ENCODE data around the gene DNAI2. TPM values are rescaled to one million over a fixed set of nuclear protein-coding genes. Genes with fewer than 3 reads are reported as not detected.
"Not testable (repeated sequence)": the region's sequence is repeated elsewhere in the genome, so short reads cannot be mapped to it uniquely, and the experiment has no call there.

The DNAI2 gene
- total RNA-seq, 4 donors from 2014 or later: 2.1 TPM; not detected in 3

DNA sequence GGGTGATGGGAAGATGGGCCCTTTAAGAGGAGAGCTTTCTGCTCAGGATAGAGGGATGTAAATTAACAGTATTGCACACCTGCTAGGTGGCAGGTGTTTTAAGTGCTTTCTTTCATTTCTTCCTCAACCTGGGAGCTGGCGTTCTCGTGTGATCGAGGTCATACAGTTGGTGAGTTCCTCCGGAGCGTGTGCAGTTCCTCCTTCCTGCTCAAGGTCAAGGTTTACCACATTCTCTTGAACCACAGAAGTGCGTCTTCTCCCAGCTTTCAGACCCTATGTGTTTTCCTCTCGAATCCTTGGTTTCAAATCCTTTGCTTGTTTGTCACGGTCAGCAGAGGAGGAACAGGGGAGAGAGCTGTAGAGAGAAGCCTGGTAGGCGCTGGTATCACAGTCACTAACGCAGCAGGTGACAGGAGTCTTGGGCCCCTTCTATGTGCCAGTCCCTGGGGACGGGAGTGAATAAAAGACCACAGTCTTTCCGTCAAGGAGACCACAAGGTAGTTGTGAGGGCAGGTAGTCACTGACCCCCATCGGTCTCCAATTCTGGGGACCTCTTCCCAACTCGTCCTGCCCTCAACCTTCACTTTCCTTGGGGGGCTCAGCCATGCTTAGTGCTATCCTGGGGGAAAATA is 791 bp downstream of the DNAI2 start:
- H3K27ac ChIP-seq: no peak overlapping the region
- no peak for DNase-seq
- no peaks in the 10 kb centered on the region for H3K36me3 ChIP-seq
- TF ChIP-seq POLR2A (IDR thresholded peaks at IDR 0.05): no peak
- TF ChIP-seq, protein P1, sequence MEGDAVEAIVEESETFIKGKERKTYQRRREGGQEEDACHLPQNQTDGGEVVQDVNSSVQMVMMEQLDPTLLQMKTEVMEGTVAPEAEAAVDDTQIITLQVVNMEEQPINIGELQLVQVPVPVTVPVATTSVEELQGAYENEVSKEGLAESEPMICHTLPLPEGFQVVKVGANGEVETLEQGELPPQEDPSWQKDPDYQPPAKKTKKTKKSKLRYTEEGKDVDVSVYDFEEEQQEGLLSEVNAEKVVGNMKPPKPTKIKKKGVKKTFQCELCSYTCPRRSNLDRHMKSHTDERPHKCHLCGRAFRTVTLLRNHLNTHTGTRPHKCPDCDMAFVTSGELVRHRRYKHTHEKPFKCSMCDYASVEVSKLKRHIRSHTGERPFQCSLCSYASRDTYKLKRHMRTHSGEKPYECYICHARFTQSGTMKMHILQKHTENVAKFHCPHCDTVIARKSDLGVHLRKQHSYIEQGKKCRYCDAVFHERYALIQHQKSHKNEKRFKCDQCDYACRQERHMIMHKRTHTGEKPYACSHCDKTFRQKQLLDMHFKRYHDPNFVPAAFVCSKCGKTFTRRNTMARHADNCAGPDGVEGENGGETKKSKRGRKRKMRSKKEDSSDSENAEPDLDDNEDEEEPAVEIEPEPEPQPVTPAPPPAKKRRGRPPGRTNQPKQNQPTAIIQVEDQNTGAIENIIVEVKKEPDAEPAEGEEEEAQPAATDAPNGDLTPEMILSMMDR (IDR thresholded peaks at IDR 0.05): no peak
- intact Hi-C loops (cut with DNase I; ENCODE audit: low total_unique reads): no loop called here
- H3K9me3 ChIP-seq: no peaks in the 10 kb centered on the region
- no peaks in the 10 kb centered on the region for H3K27me3 ChIP-seq
- H3K4me3 ChIP-seq: no peak overlapping the region
- peaks cover 0 to 5% of the 10 kb centered on the region in 2 donors for H3K4me1 ChIP-seq

DNA sequence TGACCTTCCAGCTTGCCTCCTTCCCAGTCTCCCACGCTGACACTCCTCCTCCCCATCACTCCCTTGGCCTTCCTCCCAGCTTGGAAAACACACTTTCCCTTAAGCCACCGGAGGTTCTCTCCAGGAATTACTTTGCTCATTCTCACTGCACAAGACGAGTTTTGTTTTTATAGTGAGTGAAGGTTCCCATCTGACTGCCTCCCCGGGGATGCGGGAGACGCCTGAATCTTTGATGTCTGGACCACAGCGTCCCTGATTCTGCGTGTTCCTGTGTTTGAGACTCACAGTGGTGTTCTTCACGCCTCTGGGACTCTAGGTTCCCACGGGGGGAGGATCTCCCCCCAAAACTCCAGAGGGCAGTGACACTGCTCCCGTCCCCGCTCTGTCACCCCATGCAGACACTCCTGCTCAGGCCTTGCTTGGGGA is 2.0 kb downstream of the DNAI2 start:
- TF ChIP-seq, protein P1 (IDR thresholded peaks at IDR 0.05): no peak
- no peaks in the 10 kb centered on the region for H3K36me3 ChIP-seq
- no peak overlapping the region for H3K4me3 ChIP-seq
- no peaks in the 10 kb centered on the region for H3K9me3 ChIP-seq
- intact Hi-C loops (cut with DNase I; ENCODE audit: low total_unique reads): no loop called here
- H3K27ac ChIP-seq: peak overlapping the region; percentile 4 to 76
- no peaks in the 10 kb centered on the region for H3K27me3 ChIP-seq
- H3K4me1 ChIP-seq: peaks cover 0 to 5% of the 10 kb centered on the region in 2 donors
- peak; percentile 51 to 83 for DNase-seq

DNA sequence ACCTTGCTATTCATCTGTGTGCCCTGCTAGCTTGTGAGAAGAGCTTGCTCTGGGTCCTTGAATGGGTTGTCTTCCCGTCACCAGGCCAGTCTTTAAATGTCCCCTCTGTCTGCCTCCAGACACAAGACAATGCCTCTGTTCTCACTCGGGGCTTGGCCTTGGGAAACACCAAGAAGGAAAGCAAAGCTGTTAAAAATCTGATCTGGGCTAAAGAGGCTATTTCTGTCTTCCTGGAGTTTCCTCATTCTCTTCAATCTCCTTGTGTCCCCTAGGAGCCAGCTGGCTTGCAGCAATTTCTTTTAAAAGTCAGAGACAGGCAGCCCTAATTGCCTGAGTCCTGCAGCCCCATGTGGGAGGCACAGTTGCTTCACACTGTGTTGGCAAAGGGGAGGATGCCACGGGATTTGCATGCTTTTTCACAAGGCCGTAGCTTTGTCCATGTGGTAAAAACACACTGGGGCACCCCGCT is 2.5 kb downstream of the DNAI2 start:
- no peaks in the 10 kb centered on the region for H3K27me3 ChIP-seq
- peak; percentile 33 to 62 for DNase-seq
- peak overlapping the region; percentile 4 to 76 for H3K27ac ChIP-seq
- intact Hi-C loops (cut with DNase I; ENCODE audit: low total_unique reads): no loop called here
- peaks cover 0 to 5% of the 10 kb centered on the region in 2 donors for H3K4me1 ChIP-seq
- no peak for TF ChIP-seq POLR2A (IDR thresholded peaks at IDR 0.05)
- TF ChIP-seq, protein P1 (IDR thresholded peaks at IDR 0.05): no peak
- H3K9me3 ChIP-seq: no peaks in the 10 kb centered on the region
- H3K4me3 ChIP-seq: no peak overlapping the region
- no peaks in the 10 kb centered on the region for H3K36me3 ChIP-seq

DNA sequence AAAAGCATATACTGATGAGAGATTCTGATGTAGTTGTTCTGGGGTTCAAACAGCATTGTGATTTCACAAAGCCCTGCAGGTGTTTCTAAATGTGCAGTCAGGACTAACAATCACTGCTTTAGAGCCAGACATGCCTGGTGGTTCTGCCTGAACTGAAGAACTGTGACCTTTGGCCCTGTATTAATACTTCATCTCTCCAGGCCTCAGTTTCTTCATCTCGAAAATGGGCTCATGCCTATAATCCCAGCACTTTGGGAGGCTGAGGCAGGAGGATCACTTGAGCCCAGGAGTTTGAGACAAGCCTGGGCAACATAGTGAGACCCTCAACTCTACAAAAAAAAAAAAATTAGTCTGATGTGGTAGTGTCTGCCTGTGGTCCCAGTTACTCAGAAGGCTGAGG is 3.9 kb downstream of the DNAI2 start:
- no peak overlapping the region for H3K4me3 ChIP-seq
- H3K36me3 ChIP-seq: no peaks in the 10 kb centered on the region
- DNase-seq: no peak
- intact Hi-C loops (cut with DNase I; ENCODE audit: low total_unique reads): no loop called here
- no peaks in the 10 kb centered on the region for H3K27me3 ChIP-seq
- TF ChIP-seq, protein P1 (IDR thresholded peaks at IDR 0.05): no peak
- no peak for TF ChIP-seq POLR2A (IDR thresholded peaks at IDR 0.05)
- no peaks in the 10 kb centered on the region for H3K9me3 ChIP-seq
- H3K4me1 ChIP-seq: peaks cover 0 to 5% of the 10 kb centered on the region in 2 donors
- H3K27ac ChIP-seq: no peak overlapping the region

DNA sequence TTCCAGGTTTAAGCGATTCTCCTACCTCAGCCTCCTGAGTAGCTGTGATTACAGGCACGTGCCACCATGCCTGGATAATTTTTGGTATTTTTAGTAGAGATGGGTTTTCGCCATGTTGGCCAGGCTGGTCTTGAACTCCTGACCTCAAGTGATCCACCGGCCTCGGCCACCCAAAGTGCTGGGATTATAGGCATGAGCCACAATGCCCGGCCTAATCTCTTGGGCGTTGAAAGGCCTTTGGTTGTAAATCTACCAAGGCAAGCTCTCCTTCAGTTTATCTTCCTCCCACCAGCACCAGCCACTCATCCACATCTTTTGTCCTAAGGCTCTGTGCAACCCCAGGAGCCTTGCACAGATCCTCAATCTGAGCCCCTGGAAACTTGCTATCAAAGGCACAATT is 5.6 kb downstream of the DNAI2 start:
- H3K9me3 ChIP-seq; H3K4me1 ChIP-seq; H3K27ac ChIP-seq; intact Hi-C loops (cut with DNase I; ENCODE audit: low total_unique reads); H3K4me3 ChIP-seq; DNase-seq; H3K36me3 ChIP-seq; H3K27me3 ChIP-seq: not testable (repeated sequence)

Measured in uterus (tissue), 4 donors.